ENCODE results near the gene ATP13A1. TPM values are rescaled to one million over a fixed set of nuclear protein-coding genes. Genes with fewer than 3 reads are reported as not detected.
"Not testable (repeated sequence)": the region's sequence is repeated elsewhere in the genome, so short reads cannot be mapped to it uniquely, and the experiment has no call there.

The ATP13A1 gene
- total RNA-seq, 4 donors from 2014 or later = 97.3 to 293 (median 129) TPM

DNA sequence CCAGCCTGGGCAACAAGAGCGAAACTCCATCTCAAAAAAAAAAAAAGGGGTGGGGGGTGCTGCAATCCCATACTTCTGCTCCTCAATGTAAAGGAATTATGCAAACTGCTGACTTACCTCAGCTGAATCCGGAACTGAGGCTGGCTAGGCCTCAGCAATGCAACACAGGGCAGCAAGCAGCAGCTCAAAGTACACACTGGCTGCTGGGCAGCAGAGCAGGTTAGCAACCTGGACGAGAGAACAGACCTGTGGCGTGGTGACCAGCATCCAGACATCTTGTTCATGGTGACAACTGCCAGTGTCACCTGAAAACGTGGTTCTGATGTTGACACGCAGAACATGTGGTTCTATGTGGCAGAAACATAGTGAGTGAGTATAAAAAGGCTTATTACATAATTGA lies 41.4 kb upstream of the ATP13A1 start:
- Histone ChIP-seq H3K4me1 (no peaks in the 10 kb centered on the region), H3K9me3 (peaks cover 5% of the 10 kb centered on the region), H3K36me3 (no peaks in the 10 kb centered on the region), H3K27me3 (no peaks in the 10 kb centered on the region), H3K27ac (no peak overlapping the region), H3K4me3 (replicated peaks in 1 of 3) (no peak overlapping the region)
- WGBS, 2 donors = 87 to 94% methylated on average over 6 of the region's 6 CpGs
- TF ChIP-seq, protein P1, sequence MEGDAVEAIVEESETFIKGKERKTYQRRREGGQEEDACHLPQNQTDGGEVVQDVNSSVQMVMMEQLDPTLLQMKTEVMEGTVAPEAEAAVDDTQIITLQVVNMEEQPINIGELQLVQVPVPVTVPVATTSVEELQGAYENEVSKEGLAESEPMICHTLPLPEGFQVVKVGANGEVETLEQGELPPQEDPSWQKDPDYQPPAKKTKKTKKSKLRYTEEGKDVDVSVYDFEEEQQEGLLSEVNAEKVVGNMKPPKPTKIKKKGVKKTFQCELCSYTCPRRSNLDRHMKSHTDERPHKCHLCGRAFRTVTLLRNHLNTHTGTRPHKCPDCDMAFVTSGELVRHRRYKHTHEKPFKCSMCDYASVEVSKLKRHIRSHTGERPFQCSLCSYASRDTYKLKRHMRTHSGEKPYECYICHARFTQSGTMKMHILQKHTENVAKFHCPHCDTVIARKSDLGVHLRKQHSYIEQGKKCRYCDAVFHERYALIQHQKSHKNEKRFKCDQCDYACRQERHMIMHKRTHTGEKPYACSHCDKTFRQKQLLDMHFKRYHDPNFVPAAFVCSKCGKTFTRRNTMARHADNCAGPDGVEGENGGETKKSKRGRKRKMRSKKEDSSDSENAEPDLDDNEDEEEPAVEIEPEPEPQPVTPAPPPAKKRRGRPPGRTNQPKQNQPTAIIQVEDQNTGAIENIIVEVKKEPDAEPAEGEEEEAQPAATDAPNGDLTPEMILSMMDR (IDR thresholded peaks at IDR 0.05) = no peak
- intact Hi-C loops (cut with DNase I) = no loop called here
- no peak for DNase-seq

DNA sequence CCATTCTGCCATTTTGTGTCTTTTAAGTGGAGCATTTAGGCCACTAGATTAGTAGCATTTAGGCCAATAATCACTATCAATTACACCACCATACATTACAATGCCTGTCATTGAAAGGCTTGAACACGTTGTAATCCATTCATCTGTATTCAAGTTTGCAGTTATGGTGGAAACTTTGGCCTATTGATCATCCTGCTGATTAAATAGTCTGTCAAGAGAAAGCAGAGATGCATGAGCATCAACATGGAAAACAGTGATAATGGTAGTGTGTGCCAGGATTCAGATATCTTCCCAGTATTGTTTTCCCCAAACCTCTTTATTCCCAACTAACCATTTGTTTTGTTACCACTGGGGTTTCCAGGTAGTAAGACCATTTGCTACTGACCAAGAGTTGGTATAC lies 37.0 kb upstream of the ATP13A1 start:
- intact Hi-C loops (cut with DNase I); H3K9me3 ChIP-seq: not testable (repeated sequence)
- 96 to 100% methylated on average over 1 of the region's 1 CpG for WGBS, 2 donors

DNA sequence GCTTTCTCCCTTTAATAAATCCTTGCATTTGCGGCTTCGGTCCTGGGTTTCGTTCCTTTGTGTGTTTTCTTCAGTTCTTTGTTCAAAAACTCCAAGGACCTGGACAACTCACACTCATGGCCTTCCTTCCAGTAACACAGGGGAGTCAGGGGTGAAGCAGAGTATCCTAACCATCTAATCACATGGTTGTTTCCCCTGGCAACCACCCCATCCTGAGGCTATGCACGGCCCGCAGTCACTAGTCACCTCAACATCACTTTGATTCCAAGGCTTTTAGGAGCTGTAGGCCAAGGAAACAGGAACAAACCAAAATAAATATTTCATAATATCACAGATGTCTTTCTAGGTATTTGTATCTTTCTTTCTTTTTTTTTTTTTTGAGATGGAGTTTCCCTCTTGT lies 34.1 kb upstream of the ATP13A1 start:
- Histone ChIP-seq H3K4me3 (replicated peaks in 1 of 3) (no peak overlapping the region), H3K9me3 (no peaks in the 10 kb centered on the region), H3K36me3 (no peaks in the 10 kb centered on the region), H3K4me1 (no peaks in the 10 kb centered on the region), H3K27me3 (no peaks in the 10 kb centered on the region), H3K27ac (no peak overlapping the region)
- no peak for DNase-seq
- intact Hi-C loops (cut with DNase I) = no loop called here
- TF ChIP-seq POLR2A (IDR thresholded peaks at IDR 0.05) = no peak
- TF ChIP-seq, protein P1 (IDR thresholded peaks at IDR 0.05) = no peak
- 87 to 90% methylated on average over 5 of the region's 5 CpGs for WGBS, 2 donors

More for the DNA sequence above, 37.0 kb upstream of the ATP13A1 start:
- not testable (repeated sequence) for H3K27ac ChIP-seq; H3K36me3 ChIP-seq; H3K4me3 ChIP-seq (replicated peaks in 1 of 3); DNase-seq; H3K4me1 ChIP-seq; H3K27me3 ChIP-seq

DNA sequence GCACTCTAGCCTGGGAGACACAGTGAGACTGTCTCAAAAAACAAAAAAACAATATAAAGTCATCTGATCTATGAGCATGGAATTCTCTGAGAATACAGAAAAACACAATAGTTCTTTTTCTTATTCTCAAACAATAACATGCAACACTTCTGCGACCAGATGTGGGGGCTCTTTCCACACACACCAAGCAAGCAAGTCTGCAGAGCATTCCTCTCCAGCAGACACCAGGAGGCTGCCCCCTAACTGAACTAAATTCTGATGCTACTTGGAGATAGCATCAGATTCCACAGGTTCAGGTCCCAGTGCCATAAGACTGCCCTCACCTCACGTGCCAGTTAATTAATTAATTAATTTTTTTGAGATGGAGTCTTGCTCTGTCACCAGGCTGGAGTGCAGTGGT lies 32.9 kb upstream of the ATP13A1 start:
- 80 to 85% methylated on average over 2 of the region's 2 CpGs for WGBS, 2 donors

DNA sequence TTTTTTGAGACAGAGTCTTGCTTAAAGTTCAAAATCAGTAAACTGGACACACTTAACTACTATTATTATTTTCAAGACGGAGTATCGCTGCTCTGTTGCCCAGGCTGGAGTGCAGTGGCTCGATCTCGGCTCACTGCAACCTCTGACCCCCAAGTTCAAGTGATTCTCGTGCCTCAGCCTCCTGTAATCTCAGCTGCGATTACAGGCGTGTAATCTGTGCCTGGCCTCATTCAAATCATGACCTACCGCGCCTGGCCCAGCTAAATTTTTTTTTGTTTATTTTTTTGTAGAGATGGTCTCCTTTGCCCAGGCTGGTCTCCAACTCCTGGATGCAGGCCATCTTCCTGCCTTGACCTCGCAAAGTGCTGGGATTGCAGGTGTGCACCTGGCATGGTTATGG lies 28.2 kb upstream of the ATP13A1 start:
- 90% methylated on average over 10 of the region's 10 CpGs for WGBS, 2 donors
- intact Hi-C loops (cut with DNase I) = no loop called here
- Histone ChIP-seq H3K27me3 (no peaks in the 10 kb centered on the region), H3K4me1 (no peaks in the 10 kb centered on the region), H3K27ac (no peak overlapping the region), H3K4me3 (replicated peaks in 1 of 3) (no peak overlapping the region), H3K36me3 (no peaks in the 10 kb centered on the region), H3K9me3 (no peaks in the 10 kb centered on the region)
- no peak for DNase-seq
- no peak for TF ChIP-seq POLR2A (IDR thresholded peaks at IDR 0.05)
- TF ChIP-seq, protein P1 (IDR thresholded peaks at IDR 0.05) = no peak

More for the DNA sequence above, 32.9 kb upstream of the ATP13A1 start:
- Histone ChIP-seq H3K27ac (no peak overlapping the region), H3K4me3 (replicated peaks in 1 of 3) (no peak overlapping the region), H3K36me3 (no peaks in the 10 kb centered on the region), H3K27me3 (no peaks in the 10 kb centered on the region), H3K9me3 (no peaks in the 10 kb centered on the region), H3K4me1 (no peaks in the 10 kb centered on the region)
- intact Hi-C loops (cut with DNase I) = no loop called here
- TF ChIP-seq, protein P1 (IDR thresholded peaks at IDR 0.05) = no peak
- no peak for TF ChIP-seq POLR2A (IDR thresholded peaks at IDR 0.05)
- no peak for DNase-seq

DNA sequence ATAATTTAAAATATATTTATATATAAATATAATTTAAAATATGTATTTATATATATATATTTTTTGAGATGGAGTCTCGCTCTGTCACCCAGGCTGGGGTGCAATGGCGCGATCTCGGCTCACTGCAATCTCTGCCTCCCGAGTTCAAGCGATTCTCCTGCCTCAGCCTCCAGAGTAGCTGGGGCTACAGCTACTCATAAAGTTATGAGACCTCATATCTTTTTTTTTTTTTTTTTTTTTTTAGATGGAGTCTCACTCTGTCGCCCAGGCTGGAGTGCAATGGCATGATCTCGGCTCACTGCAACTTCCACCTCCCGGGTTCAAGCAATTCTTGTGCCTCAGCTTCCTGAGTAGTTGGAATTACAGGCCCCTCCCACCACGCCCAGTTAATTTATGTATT lies 25.5 kb upstream of the ATP13A1 start:
- H3K36me3 ChIP-seq; H3K27ac ChIP-seq; H3K9me3 ChIP-seq; H3K27me3 ChIP-seq; DNase-seq; intact Hi-C loops (cut with DNase I); H3K4me1 ChIP-seq; H3K4me3 ChIP-seq (replicated peaks in 1 of 3): not testable (repeated sequence)
- 97 to 98% methylated on average over 10 of the region's 10 CpGs for WGBS, 2 donors
